Adrenal gland (tissue), 12 donors: ENCODE measurements around the gene TTC33. TPM values are rescaled to one million over a fixed set of nuclear protein-coding genes. Genes with fewer than 3 reads are reported as not detected.

Experiments
- DNase-seq, 7 donors: peaks; one replicate each; pipeline ENCODE4 v3.0.0-alpha.2; 2019 to 2020
- H3K27ac ChIP-seq, 5 donors: fragments of 200-600 bp; sonication (generic) in 4 of 5; 1 replicate in 3 of 5; 2 replicates in 2 of 5; pipeline versions ENCODE4 v1.5.1 to v1.8.0; 2016 to 2020; ENCODE audit warnings: mild to moderate bottlenecking in 1 of 5
- H3K27me3 ChIP-seq: fragments of 200-600 bp; 2 replicates; pipeline ENCODE4 v1.8.0; 2021
- H3K36me3 ChIP-seq, 2 donors: fragments of 200-600 bp; replicated peaks in 1 of 2; 1 replicate in 1 of 2; 2 replicates in 1 of 2; pipeline versions ENCODE4 v1.5.1 to v1.8.0; 2018 to 2022
- H3K4me1 ChIP-seq, 2 donors: fragments of 200-600 bp; replicated peaks in 1 of 2; 1 replicate in 1 of 2; 2 replicates in 1 of 2; pipeline versions ENCODE4 v1.5.1 to v1.8.0; 2018 to 2021
- H3K4me3 ChIP-seq, 4 donors: fragments of 200-600 bp; sonication (generic) in 3 of 4; one replicate each; pipeline ENCODE4 v1.5.1; 2016 to 2018
- H3K9me3 ChIP-seq, 3 donors: fragments of 200-600 bp; sonication (generic) in 1 of 3; replicated peaks in 1 of 3; 1 replicate in 2 of 3; 2 replicates in 1 of 3; pipeline versions ENCODE4 v1.5.1 to v1.8.0; 2016 to 2021
- CTCF ChIP-seq, 6 experiments: fragments of 450-650 bp in 4 of 6; fragments of 200-600 bp in 2 of 6; sonication (generic) in 1 of 6; IDR thresholded peaks; 1 replicate in 5 of 6; 2 replicates in 1 of 6; pipeline versions ENCODE4 v1.5.1 to v1.8.0; 2016 to 2021; ENCODE audit warnings: antibody characterized with exemption in 6 of 6, mild to moderate bottlenecking in 2 of 6, moderate library complexity in 1 of 6
- POLR2A ChIP-seq, 2 donors: fragments of 450-650 bp; IDR thresholded peaks; one replicate each; pipeline ENCODE4 v1.6.1; 2017; ENCODE audit warnings: antibody characterized with exemption in 2 of 2, mild to moderate bottlenecking in 2 of 2, moderate library complexity in 1 of 2
- WGBS, 4 donors: extraction: QIAGEN DNeasy Blood & Tissue Kit in 2 of 4; methylation state at CpG; one replicate each; pipeline versions ENCODE4 v1.1.5 to v1.1.7; 2013 to 2017; 5-methylcytosine and 5-hydroxymethylcytosine counted together
- intact Hi-C, 2 donors: fragments of 100-400 bp; cut with DNase I; formaldehyde crosslinking; loops; one replicate each; pipeline versions ENCODE4 v1.14.1 to v1.15.0; 2022 to 2023
- polyA plus RNA-seq, 3 donors: library from polyadenylated mRNA; stranded (reverse); fragments of 200-250 nt in 2 of 3; fragments of 350-450 nt in 1 of 3; fragmentation: Illumina TruSeq in 1 of 3; extraction: RNeasy Lipid Tissue Mini Kit (QIAGEN cat#74804) in 1 of 3; gene quantifications; one replicate each; pipeline ENCODE4 v1.2.3, GENCODE V29; 2013 to 2014
- total RNA-seq, 9 donors: library from RNA; depleted of rRNA in 4 of 9; stranded (reverse); fragments of >200 nt in 4 of 9; fragments of 120-200 nt in 1 of 9; fragmentation: NEBNext Ultra II Directional in 1 of 9; extraction: Animal tissue kit (Norgen Biotek cat#: 25700) in 1 of 9; gene quantifications; one replicate each; pipeline versions ENCODE4 v1.1.0 to v1.2.4, GENCODE V29; 2013 to 2023
- donor health status: healthy with polysubstance abuse.
- donor health status: Bipolar disorder and iron deficiency.
- donor health status: DM: yes; HTN: yes; CAD: no.
- donor health status: DM: no; HTN: no; CAD: no.
- donor health status: DM: no; HTN: no; CAD: no.
- donor health status: DM: yes; HTN: yes; CAD: no.

Gene TTC33
- total and polyA plus RNA-seq, 12 donors: 5.8 to 33.5 (median 15.3) TPM

DNA sequence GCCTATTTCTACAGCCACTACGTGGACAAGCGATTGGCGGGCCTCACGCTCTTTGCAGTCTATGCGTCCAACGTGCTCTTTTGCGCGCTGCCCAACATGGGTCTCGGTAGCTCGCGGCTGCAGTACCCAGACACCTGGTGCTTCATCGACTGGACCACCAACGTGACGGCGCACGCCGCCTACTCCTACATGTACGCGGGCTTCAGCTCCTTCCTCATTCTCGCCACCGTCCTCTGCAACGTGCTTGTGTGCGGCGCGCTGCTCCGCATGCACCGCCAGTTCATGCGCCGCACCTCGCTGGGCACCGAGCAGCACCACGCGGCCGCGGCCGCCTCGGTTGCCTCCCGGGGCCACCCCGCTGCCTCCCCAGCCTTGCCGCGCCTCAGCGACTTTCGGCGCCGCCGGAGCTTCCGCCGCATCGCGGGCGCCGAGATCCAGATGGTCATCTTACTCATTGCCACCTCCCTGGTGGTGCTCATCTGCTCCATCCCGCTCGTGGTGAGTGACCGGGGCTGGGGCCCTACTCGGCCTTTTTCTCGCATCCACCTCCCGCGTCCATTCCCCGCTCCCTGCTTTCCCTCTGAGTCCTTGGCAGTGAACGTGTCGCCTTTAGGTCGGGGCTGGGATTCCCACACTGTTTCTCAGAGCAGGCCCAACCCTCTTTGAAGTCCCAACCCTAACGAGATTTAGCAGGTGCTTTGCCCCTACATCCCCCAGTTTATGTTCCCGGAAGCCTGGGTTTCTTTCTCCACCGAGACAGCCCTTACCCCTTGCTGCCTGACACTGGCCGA lies 74.2 kb downstream of the TTC33 start:
- TF ChIP-seq CTCF (IDR thresholded peaks at IDR 0.05) (no peak), POLR2A (IDR thresholded peaks at IDR 0.05) (no peak)
- WGBS, 4 donors: 6 to 28% (median 11%) methylated on average over 5 to 67 of the region's 67 CpGs
- peak in 5 of 7 donors; percentile 17 to 72 (median 25) for DNase-seq
- H3K9me3 ChIP-seq: no peaks in the 10 kb centered on the region
- H3K27me3 ChIP-seq: no peaks in the 10 kb centered on the region
- intact Hi-C loops: loop anchor here (10.0 kb wide), 2 partner anchors 737 to 1097 kb away; no protein-coding TSS in a partner anchor
- H3K36me3 ChIP-seq: no peaks in the 10 kb centered on the region
- peaks cover 0 to 15% of the 10 kb centered on the region in 2 donors for H3K4me1 ChIP-seq
- H3K27ac ChIP-seq: peak overlapping the region in 3 of 5 donors; percentile 72 to 90 (median 87)
- H3K4me3 ChIP-seq: peak overlapping the region in 3 of 4 donors; percentile 12 to 76 (median 27)

DNA sequence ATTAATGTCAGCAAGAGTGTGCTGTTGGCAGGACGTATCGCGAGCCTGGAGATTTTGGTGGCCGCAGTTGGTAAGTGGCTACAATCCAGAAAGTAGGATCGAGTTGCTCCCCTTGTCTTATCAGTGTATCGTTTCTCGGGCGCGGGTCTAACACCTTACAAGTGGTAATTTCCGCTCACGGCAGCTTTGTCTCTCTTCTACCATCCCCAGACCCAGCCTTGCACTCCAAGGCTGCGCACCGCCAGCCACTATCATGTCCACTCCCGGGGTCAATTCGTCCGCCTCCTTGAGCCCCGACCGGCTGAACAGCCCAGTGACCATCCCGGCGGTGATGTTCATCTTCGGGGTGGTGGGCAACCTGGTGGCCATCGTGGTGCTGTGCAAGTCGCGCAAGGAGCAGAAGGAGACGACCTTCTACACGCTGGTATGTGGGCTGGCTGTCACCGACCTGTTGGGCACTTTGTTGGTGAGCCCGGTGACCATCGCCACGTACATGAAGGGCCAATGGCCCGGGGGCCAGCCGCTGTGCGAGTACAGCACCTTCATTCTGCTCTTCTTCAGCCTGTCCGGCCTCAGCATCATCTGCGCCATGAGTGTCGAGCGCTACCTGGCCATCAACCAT lies 74.9 kb downstream of the TTC33 start:
- Histone ChIP-seq H3K9me3 (no peaks in the 10 kb centered on the region), H3K27me3 (no peaks in the 10 kb centered on the region), H3K36me3 (no peaks in the 10 kb centered on the region), H3K4me1 (peaks cover 0 to 15% of the 10 kb centered on the region in 2 donors), H3K4me3 (peak overlapping the region in 3 of 4 donors; percentile 12 to 76 (median 40)), H3K27ac (peak overlapping the region in 3 of 5 donors; percentile 72 to 90 (median 87))
- intact Hi-C loops: loop anchor here (10.0 kb wide), 2 partner anchors 736 to 1096 kb away; no protein-coding TSS in a partner anchor
- TF ChIP-seq POLR2A (IDR thresholded peaks at IDR 0.05): peak in 1 of 2 donors; percentile 6
- peak in 2 of 6 experiments; percentile 30 for TF ChIP-seq CTCF (IDR thresholded peaks at IDR 0.05)
- peak in 4 of 7 donors; percentile 9 to 65 (median 22) for DNase-seq
- WGBS, 4 donors: 4 to 11% (median 6%) methylated on average over 10 to 37 of the region's 37 CpGs

- 2 to 5% (median 3%) methylated on average over 23 to 44 of the region's 44 CpGs for WGBS, 4 donors
- intact Hi-C loops: loop anchor here (10.0 kb wide), 2 partner anchors 735 to 1095 kb away; no protein-coding TSS in a partner anchor
- Histone ChIP-seq H3K36me3 (no peaks in the 10 kb centered on the region), H3K4me3 (peak within 1 kb of the TSS; percentile 34 to 76 (median 48)), H3K27ac (peak within 1 kb of the TSS in 4 of 5 donors; percentile 72 to 90 (median 80)), H3K9me3 (no peaks in the 10 kb centered on the region), H3K27me3 (no peaks in the 10 kb centered on the region), H3K4me1 (peaks cover 0 to 15% of the 10 kb centered on the region in 2 donors)
- TF ChIP-seq CTCF (IDR thresholded peaks at IDR 0.05): no peak
- TF ChIP-seq POLR2A (IDR thresholded peaks at IDR 0.05): peak; percentile 83 to 86
- DNase-seq: peak in 2 of 7 donors; percentile 20 to 31
These were observed 75.7 kb downstream of the TTC33 start, which contains the start of gene PTGER4 for GRCh38 chr5:40679913-40680681. Gene PTGER4 (plus strand): TSS chr5:40679915. CDS start chr5:40680994, 1,079 bp downstream.
